HG02678 (cell line): ENCODE data around the gene PDGFC.

Experiments
- ATAC-seq: cut with Tn5 transposase; IDR thresholded peaks from one replicate; pipeline ENCODE4 v1.9.1; 2021; ENCODE audit warnings: mild to moderate bottlenecking, moderate library complexity; ENCODE audit not compliant: unreplicated experiment

PDGFC gene

DNA sequence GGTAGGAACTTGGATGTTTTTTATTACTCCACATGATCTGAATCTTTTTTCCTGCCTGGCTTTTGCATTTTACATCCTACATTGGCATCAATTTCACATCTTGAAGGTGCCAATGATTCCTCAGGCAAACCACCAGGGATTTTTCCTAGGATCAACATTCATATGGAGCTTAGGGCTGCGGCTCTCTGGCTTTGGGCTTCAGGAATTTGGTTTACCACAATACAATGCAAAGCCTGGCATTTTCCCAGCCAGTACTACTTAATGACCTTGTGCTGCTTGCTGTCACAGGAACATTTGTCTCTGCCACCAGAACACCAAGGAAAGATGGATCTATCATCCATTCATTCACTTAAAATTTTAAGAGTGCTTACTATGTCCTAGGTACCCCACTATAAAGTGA lies 180.7 kb downstream of the PDGFC start:
- ATAC-seq: no peak

DNA sequence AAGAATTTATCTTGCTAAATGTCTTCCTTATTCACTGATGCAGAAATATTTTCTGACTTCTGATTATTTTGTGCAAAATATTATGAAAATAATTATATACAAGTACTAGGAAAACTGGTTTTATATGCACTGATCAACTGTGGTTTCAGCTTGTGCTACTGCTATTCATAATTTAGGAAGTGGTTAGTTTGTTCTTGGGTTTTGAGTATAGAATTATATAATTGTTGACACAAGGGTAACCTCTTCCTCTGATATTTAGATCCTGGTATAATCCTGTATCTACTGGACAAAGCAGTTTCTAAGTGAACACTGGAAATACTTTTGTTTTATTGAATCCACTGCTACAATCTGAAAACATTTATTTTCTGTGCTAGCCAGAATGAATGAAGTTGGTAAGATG lies 182.8 kb downstream of the PDGFC start:
- no peak for ATAC-seq

DNA sequence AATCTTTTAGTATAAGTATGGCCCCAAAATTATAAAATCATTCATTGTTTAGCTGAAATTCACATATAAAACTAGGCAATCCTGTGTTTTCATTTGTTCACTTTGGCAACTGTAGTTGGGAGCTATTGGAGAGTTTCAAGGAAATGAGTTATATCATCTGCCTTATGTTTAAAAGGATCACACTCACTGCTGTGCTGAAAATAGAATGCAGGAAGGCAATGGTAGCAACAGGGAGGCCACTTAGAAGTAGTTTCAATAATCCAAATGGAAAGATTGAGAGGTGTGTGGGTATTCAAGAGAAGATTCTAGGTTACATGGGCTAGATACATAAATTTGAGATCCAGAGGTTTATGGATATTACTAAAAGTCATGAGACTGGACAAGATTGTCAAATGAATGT lies 184.9 kb downstream of the PDGFC start:
- no peak for ATAC-seq

DNA sequence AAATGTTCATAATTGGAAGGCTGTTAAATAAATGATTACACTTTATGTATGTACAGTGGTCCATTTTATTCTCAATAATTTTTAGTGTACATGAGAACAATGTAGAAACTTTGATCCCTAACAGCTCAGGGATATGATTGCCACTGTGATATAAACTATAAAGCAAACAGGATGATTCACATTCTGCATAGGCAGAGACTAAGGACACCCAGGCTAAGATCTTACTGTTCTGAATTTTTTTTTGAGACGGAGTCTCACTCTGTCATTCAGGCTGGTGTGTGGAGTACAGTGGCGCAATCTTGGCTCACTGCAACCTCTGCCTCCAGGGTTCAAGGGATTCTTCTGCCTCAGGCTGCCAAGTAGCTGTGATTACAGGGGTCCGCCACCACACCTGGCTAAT lies 186.6 kb downstream of the PDGFC start:
- no peak for ATAC-seq

DNA sequence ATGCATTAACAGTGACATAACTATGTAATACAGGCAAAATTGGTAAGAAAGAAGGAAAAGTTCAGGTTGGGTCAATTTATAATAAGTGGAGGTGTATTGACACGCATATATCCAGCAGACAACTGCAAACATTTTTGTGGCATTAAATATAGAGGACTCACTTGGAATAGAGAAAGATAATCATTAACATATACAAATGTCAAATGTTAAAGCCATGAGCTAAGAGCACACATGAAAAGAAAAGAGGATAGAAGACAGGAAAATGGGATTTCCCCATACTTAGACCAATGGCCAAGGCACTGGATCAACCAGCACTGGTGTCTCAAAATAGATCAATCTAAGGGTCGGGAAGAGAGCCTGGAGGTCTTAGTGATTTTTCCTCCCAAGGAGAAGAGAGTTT lies 187.6 kb downstream of the PDGFC start:
- ATAC-seq: no peak

DNA sequence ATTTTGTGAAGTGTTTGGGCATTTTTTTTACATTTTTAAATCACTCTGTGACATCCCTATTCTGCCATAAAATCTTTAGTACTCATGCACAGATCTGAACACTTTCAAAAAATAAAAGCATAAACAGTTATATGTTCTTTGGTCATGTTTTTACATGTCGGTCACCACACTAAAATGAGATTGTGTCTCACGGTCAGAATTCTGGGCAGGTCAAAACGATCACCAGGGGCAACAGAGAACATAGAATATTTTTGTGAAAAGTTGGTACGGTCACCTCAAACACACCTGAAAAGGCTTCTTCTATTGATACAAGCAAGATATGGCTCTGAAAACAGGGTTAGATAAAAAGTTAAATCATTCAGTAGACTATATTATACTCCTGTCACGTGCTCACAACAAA lies 189.1 kb downstream of the PDGFC start:
- no peak for ATAC-seq

DNA sequence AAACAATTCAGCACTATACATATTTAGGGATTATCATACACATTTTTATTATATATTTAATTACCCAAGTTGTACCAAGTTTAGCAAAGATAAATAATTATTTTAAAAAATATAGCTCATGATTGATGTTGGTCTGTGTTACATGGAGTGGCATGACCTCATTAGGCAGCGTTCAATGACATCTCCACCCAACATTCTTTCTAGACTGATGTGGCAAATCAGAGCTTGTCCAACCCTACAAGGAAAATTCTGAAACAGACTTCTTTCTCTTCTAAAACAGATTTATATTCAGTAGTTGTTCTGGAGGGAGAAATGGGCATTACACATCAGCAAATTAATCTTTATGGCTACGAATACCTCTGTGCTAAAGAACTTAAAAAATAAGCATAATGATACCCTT lies 189.7 kb downstream of the PDGFC start:
- ATAC-seq: no peak

DNA sequence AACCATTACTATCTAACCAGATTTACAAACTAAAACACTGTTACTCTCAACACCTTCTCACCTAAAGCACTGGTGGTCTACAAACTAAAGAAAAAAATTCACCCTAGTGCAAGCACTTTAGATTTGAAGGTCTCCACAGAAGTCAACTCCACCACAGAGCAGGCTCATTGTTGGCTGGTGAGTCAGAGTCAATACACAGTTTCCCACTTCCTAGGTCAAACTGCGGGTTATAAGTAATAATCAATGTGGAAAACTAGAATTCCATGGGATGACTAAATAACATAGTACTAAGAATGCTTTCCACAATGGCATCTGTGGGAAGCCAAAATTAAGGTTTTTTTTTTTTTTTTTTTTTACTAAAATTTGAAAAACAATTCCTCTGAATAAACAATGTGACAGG lies 191.8 kb downstream of the PDGFC start:
- no peak for ATAC-seq

DNA sequence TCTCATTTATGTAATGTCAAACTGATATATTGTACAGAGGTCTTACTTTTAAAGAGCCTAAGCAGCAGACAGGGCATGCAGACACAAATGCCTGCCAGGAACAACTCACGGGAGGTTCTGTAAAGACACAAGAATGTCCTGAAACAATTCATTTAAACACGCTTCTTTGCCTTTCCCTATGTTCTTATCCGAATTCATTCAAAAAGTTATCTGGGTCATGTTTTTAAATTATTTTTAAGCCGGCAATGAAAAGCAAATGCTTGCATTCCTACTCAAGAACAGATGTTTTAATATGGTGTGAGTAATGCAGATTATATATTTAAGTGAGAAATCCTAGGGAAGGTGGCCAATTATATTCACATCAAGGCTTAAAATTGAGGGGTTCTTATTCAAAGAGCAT lies 192.6 kb downstream of the PDGFC start:
- no peak for ATAC-seq

DNA sequence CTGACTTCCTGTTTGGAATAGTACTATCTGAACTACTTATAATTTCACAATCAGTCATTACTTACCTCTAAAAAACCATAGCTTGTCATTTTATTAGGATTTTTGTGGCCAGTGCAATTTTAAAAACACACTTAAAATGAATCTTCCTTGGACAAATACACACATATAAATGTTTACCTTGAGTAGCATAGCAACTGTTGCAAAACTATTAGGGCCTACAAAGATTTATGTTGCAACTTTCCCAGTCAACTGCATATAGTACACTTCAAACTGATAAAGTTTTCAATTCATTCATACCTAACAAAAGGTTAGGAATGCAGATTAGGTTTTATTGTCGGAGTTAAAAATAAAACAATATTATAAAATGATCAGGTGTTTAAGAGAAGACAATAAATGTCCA lies 193.0 kb downstream of the PDGFC start:
- ATAC-seq: no peak

DNA sequence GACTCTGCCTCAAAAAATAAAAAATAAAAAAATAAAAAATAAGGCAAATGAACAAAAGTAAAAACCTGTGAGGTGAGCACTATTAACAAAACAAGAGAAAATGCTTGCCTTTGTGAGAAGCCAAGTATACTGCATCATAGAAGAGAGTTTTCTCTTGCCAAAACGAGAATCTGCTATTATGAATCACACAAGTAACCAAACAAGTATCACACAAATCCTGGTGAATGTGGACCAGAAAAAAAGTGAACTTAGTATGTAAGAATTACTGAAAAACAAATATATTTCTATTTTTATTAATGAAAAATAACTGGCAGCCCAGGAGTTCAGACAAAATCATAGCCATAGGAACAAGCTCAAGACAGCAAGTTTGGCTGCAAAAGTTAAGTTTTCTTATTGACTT lies 193.5 kb downstream of the PDGFC start:
- ATAC-seq: no peak

DNA sequence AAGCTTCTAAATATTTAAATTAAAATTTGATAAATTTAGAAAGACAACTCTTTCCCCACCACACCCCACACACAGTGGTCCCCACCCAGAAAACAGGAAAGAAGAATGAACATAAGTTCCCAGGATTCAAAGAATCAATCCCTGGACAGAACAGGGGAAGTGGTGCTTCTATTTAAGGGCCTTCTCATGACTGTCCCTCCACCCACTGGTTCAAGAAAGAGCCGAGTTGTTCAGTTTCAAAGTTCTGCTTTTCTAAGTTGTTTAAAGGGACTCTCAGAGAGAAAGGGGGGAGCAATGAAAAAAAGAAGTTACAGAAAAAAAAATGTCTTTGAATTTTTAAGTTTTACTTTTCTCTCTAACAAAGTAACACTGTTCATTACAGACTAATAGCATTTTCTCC lies 195.8 kb downstream of the PDGFC start:
- no peak for ATAC-seq

DNA sequence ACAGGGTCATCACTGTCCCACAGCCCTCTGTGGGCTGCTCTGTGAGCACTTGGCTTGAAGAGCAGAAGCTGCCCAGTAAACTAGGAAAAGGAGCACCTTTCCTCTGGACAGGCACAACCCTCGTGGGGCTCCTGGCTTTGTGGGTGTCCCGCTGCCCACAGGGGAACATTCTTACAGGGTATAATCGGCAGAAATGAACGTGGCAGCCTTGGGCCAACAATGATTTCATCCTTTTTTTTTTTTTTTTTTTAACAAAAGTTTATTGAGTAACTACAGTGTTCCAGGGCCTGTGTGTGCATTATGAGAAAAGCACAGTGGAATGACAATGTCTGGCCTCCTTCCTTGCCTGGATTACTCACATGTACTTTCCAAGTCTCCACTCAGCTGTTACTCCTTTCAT lies 197.2 kb downstream of the PDGFC start:
- no peak for ATAC-seq

DNA sequence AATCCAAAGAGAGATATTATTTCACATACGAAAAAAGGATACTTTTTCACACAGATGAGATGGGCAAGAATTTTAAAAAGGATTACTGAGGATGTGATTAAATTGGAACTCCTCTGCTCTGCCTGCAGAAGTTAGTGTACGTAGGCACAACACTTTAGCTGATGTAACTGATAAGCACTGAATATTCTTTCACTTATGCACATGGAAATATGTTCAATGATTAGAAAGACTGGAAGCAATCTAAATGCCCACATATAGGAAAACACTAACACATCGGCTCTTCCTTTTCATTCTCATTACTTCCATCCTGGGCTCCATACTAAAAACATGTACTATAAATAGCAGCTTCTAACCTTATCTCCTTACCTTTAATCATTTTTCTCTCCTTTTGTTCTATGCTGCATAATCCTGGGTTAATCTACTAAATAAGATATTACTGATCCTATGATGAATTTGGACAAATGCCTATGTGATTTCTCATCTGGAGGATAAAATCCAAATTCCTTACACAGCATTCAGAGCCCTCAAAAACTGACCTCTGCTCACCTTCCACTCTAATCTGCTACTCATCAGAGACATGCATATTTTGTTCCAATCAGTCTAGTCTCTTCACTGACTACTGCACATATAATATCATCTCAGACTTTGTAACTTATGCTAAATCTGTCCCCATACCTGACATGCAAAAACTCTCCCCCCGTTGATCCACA lies 197.8 kb downstream of the PDGFC start:
- no peak for ATAC-seq

DNA sequence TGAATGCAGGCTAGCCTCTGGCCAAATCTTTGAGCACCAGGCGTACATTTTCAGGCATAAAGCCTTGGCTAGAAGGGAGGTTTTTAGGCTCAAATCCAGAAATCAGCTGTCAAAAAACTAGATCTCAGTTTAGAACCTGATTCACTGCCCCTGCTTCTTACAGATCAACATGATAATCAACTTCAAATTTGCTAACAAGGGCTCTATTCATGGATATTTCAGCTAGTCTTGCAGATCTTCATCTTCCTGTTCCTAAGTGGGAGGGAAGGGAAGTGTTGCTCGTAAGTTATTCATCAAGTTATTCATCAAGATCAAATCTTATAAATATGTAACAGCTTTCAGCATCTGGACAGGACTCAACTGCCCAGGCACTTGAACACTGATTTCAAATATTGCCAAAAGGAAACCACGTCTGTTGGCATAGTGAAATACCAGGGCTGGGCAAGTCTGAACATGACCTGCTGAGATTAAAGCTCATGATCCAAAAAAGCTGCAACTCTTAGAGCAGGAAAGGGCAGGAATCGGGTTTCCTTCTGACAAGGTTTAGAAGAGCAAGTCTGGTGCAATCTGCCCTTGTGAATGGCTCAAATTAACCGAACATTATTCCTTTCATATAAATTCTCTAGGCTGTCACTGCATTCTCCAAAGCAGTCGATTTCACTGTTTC lies 200.3 kb downstream of the PDGFC start:
- no peak for ATAC-seq

DNA sequence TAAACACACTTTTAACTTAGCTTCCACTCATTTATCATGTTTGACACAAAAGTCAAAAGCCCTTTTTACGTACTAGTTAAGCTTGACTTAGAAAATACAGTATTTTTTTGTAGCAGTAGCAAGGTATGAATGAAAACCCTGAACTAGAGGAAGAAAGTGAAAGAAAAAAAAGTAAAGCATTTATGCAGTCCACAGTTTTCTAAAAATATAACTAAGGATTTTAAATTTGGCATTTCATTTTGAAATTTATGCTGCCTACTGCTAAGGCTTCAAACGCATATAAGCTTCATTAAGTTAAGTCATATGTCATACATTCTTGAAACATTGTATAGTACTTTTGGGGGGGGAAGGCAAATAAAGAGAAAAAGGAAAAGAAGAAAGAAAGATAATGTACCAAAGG lies 201.5 kb downstream of the PDGFC start:
- no peak for ATAC-seq

DNA sequence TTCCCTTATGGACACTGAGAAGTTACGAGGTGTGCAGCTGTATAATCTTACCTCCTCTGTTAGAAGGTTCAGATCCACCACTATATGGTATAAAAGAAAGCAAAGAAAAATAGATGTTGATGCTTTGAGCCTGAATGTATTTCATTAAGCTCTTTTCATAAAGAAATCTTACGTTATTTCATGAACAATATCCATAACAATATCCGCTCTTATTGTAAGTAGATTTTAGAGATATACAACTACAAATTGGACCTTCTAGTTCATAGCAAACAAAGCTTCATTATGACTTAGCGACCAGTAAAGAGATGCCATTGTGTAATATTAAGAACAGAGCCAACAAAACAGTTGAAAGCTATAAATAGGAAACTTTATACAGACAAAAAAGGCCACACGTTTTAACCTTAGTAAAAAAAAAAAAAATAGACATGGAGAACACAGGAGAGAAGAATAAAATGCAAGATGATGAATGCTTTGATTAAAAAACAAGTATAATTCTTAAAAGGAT lies 203.6 kb downstream of the PDGFC start:
- ATAC-seq: no peak

DNA sequence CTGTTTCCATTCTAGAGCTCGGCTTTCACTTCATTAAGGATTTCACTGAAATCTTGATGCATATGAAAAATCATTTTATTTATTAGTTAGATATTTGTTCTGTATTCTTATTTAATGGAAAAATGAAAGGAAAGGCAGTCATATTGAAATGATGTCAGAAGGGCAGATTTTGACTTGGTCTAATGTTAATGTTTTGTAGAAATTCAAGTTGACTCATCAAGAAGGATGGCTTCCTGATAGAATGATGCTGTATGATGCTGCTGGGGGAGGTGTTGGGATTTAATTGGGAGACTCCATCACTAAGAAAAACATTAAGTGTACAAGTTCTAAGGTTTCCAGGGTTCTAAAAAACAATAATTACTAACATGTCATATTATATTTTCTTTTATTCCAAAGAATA lies 204.8 kb downstream of the PDGFC start:
- no peak for ATAC-seq

DNA sequence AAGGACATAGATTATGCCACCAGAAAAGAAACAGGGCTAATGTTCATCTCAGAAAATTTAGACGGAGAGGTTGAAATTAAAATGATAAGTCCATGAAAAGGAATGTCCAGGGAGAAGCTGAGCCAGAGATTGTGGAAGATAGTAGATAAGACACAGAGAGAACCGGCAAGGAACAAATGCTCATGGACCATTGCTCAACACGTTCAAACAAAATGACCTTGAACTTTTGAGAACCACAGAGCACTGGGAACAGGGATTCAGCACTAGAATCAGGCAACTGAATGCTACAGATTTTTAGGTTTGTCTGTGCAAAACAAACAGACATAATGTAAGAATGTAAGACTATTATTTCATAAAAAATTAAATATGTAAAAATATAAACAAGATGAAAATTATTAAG lies 206.3 kb downstream of the PDGFC start:
- ATAC-seq: no peak

DNA sequence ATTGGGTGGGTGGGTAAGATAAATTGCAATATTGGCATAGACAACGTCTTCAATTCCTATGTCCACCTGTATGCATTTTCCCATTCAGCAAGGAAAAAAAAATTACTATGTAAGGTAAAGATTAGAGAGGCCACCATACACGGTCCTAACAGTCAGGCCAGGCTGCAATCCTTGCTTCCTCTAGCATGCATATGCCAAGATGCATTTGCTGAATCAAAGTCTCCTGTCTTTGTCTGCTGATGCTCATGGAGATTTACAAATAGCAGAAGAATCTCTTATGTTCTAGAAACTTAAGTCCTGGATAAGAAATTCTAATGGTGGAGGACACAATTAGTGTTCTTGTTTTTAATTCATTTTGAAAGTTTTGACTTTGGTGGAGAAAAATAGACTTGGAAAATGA lies 206.8 kb downstream of the PDGFC start:
- ATAC-seq: no peak

DNA sequence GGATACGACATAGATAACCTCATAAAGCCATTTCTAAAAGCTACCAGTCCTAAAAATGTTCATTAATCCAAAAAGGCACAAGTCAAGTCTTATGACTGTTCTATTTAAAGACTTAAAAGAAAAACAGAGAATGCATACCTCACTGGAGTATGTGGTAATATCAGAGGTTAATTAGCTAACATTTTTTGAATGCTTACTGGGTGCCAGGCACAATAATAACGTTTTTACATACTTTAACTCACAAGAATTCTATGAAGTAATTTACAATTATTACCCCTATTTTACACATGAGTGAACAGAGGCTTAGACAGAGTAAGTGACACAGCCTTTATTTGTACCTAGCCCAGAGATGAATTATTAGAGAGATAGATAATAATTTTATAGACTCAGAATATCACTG lies 207.5 kb downstream of the PDGFC start:
- ATAC-seq: no peak

DNA sequence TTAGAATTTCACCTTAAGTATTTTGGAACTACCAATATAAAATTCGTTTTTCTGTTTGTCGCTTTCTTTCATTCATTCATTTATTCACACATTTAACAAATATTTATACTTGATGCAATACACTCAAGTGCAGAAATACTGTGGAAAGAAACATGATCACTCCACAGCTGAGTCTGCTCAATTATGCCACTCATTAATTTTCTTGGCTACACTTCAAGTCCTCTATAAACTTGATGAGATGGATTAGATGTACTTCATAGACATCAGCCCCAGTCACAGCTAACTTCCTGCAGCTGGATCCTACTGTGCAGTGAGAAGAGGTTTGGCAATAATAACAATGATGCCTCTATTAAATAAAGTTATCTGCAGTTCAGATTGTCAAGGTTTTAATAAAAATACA lies 208.1 kb downstream of the PDGFC start:
- no peak for ATAC-seq

DNA sequence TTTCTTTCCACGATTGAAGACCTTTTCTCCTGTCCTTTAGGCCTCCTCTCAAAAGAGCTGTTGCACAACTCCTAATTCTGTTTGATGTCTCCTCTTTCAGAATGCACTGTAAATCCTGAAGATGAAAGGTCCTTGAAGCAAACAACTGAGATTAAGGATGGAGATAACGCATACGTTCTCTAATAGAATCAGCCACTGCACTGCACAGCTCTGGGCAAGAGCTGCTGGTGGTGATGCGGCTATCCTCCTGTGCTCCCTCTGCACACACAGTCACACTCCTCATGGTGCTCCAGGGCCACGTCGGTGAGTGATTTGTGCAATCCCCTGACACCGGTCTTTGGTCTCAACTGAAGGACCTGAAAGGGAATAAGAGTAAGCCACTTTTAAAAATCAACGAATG lies 208.7 kb downstream of the PDGFC start:
- no peak for ATAC-seq
